HEK293 (cell line): Measurements from ENCODE around the gene SORCS3.

Source experiments
- CTCF ChIA-PET: fragments of 350-600 bp; formaldehyde crosslinking; extraction: SDS; loops from one replicate; lab custom pipeline; 2021; ENCODE audit warnings: antibody characterized with exemption; lab: Yijun Ruan, JAX
- POLR2A ChIA-PET: fragments of 300-600 bp; formaldehyde crosslinking; extraction: SDS; loops from one replicate; lab custom pipeline; 2020; ENCODE audit warnings: antibody characterized with exemption, inconsistent platforms; lab: Yijun Ruan, JAX
- H3K27ac ChIP-seq: fragments of 200-500 bp; sonication (Bioruptor generic); 2 replicates; pipeline ENCODE4 v1.5.1; 2014; ENCODE audit warnings: low read depth, low read length, control low read depth, inconsistent platforms; ENCODE audit errors: extremely low read depth
- H3K36me3 ChIP-seq, 2 experiments: fragments of 200-500 bp in 1 of 2; sonication (Bioruptor generic) in 1 of 2; 1 replicate in 1 of 2; 2 replicates in 1 of 2; pipeline ENCODE4 v1.5.1; 2014 to 2017; ENCODE audit warnings: inconsistent platforms in 2 of 2, low read length in 2 of 2; ENCODE audit not compliant: control insufficient read depth in 2 of 2, insufficient read depth in 1 of 2
- H3K4me1 ChIP-seq: fragments of 200-500 bp; sonication (Bioruptor generic); 2 replicates; pipeline ENCODE4 v1.5.1; 2014; ENCODE audit warnings: mild to moderate bottlenecking, low read length, inconsistent platforms; ENCODE audit not compliant: control insufficient read depth, insufficient read depth
- H3K4me3 ChIP-seq: 2 replicates; pipeline ENCODE4 v1.5.1; 2011; ENCODE audit warnings: low read depth, mild to moderate bottlenecking, control low read depth, low read length, moderate library complexity
- H3K9me3 ChIP-seq: fragments of 200-500 bp; sonication (Bioruptor generic); 2 replicates; pipeline ENCODE4 v1.5.1; 2014; ENCODE audit warnings: low read depth, low read length, inconsistent platforms; ENCODE audit not compliant: control insufficient read depth, insufficient read depth
- BCL11A ChIP-seq: fragments of 450-650 bp; formaldehyde crosslinking; IDR thresholded peaks from 2 replicates; pipeline ENCODE4 v1.5.1; 2016; ENCODE audit warnings: low read depth, missing biosample characterization, missing genetic modification characterization
- GLI2 ChIP-seq: fragments of 450-650 bp; formaldehyde crosslinking; IDR thresholded peaks from 2 replicates; pipeline ENCODE4; 2017; ENCODE audit warnings: missing biosample characterization, missing genetic modification characterization, low read depth, borderline replicate concordance
- PRDM2 ChIP-seq: fragments of 450-650 bp; formaldehyde crosslinking; IDR thresholded peaks from 2 replicates; pipeline ENCODE4 v1.5.1; 2016; ENCODE audit warnings: missing biosample characterization, missing genetic modification characterization, borderline replicate concordance
- ZBTB44 ChIP-seq: fragments of 450-650 bp; IDR thresholded peaks from 2 replicates; pipeline ENCODE4 v1.5.1; 2018; ENCODE audit warnings: missing biosample characterization, mild to moderate bottlenecking, missing genetic modification characterization
- ZNF26 ChIP-seq: fragments of 450-650 bp; formaldehyde crosslinking; IDR thresholded peaks from 2 replicates; pipeline ENCODE4 v1.5.1; 2016; ENCODE audit warnings: missing biosample characterization, missing genetic modification characterization
- ZNF362 ChIP-seq: fragments of 450-650 bp; formaldehyde crosslinking; IDR thresholded peaks from 2 replicates; pipeline ENCODE4 v1.5.1; 2016; ENCODE audit warnings: missing biosample characterization, missing genetic modification characterization
- ZNF529 ChIP-seq: fragments of 450-650 bp; formaldehyde crosslinking; IDR thresholded peaks from 2 replicates; pipeline ENCODE4 v1.5.1; 2017; ENCODE audit warnings: missing genetic modification characterization, missing biosample characterization; ENCODE audit not compliant: insufficient replicate concordance
- ZNF555 ChIP-seq: fragments of 450-650 bp; formaldehyde crosslinking; conservative IDR thresholded peaks from 2 replicates; pipeline ENCODE4 v1.5.1; 2017; ENCODE audit warnings: missing biosample characterization, mild to moderate bottlenecking, missing genetic modification characterization, inconsistent platforms
- ZNF571 ChIP-seq: fragments of 450-650 bp; formaldehyde crosslinking; IDR thresholded peaks from 2 replicates; pipeline ENCODE4 v1.5.0; 2017; ENCODE audit warnings: missing biosample characterization, missing genetic modification characterization
- ZNF600 ChIP-seq: fragments of 450-650 bp; formaldehyde crosslinking; IDR thresholded peaks from 2 replicates; pipeline ENCODE4 v1.5.1; 2016; ENCODE audit warnings: missing biosample characterization, missing genetic modification characterization
- ZSCAN18 ChIP-seq: fragments of 450-650 bp; formaldehyde crosslinking; IDR thresholded peaks from 2 replicates; pipeline ENCODE4 v1.5.1; 2016; ENCODE audit warnings: missing biosample characterization, missing genetic modification characterization

SORCS3 gene

GRCh38 chr10:104966563-104967297 is 325.6 kb downstream of the SORCS3 start (continued):
- TF ChIP-seq ZNF362 (tag by site-specific recombination), result no peak
- no peak for TF ChIP-seq ZNF26 (tag by site-specific recombination)
- TF ChIP-seq BCL11A (tag by site-specific recombination), result no peak
- TF ChIP-seq ZNF555 (tag by site-specific recombination), result no peak
- TF ChIP-seq GLI2 (tag by site-specific recombination), result no peak
- no peak for TF ChIP-seq ZNF600 (tag by site-specific recombination)

- POLR2A ChIA-PET, result no interaction called here
- no peak for TF ChIP-seq PRDM2 (tag by site-specific recombination)
- no peak for TF ChIP-seq ZBTB44
- TF ChIP-seq ZNF571 (tag by site-specific recombination), result no peak
- TF ChIP-seq ZNF529 (tag by site-specific recombination), result no peak
- TF ChIP-seq ZSCAN18, result no peak
- no peak overlapping the region for H3K4me3 ChIP-seq
- no peaks in the 10 kb centered on the region for H3K9me3 ChIP-seq
- no peak overlapping the region for H3K27ac ChIP-seq
- H3K36me3 ChIP-seq, result no peaks in the 10 kb centered on the region
- CTCF ChIA-PET, result no interaction called here
- no peaks in the 10 kb centered on the region for H3K4me1 ChIP-seq
These were observed 339.3 kb downstream of the SORCS3 start for GRCh38 chr10:104980368-104980767.
